Epithelial cell of esophagus (primary cell): Measurements from ENCODE around the gene ITGB1BP1.

Experiments
- DNase-seq: peaks from one replicate; pipeline ENCODE4 v3.0.0; 2010; ENCODE audit warnings: low read depth
- H3K4me3 ChIP-seq: 2 replicates; pipeline ENCODE4 v1.5.1; 2011; ENCODE audit warnings: mild to moderate bottlenecking, low read length, control low read depth
- CTCF ChIP-seq: IDR thresholded peaks from 2 replicates; pipeline ENCODE4 v1.5.1; 2011; ENCODE audit warnings: low read depth, mild to moderate bottlenecking, low read length, control low read depth, inconsistent platforms; ENCODE audit not compliant: insufficient read depth; ENCODE audit errors: missing control alignments

ITGB1BP1 gene

DNA sequence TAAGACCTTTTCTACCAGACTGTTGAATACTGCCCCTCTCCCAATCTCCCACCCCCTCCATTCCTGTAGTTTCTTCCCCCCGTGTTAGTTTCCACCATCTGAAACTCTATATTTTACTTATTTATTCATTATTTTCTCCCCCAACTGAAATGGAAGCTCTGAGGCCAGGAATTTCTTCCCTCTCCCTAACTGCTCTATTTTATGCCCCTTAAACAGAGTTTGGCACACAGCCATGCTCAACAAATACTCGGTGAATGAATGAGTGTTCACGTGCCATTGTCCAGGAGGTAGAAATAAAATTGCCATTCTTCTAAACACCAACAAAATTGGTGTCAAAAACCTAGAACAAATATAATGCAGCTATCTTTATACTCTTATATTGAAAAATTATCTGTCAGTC, 5.6 kb downstream of the ITGB1BP1 start:
- TF ChIP-seq CTCF = no peak
- no peak overlapping the region for H3K4me3 ChIP-seq
- DNase-seq = no peak

- no peak for TF ChIP-seq CTCF
- no peak overlapping the region for H3K4me3 ChIP-seq
- no peak for DNase-seq
Observed at GRCh38 chr2:9416962-9417316, 6.4 kb downstream of the ITGB1BP1 start.

DNA sequence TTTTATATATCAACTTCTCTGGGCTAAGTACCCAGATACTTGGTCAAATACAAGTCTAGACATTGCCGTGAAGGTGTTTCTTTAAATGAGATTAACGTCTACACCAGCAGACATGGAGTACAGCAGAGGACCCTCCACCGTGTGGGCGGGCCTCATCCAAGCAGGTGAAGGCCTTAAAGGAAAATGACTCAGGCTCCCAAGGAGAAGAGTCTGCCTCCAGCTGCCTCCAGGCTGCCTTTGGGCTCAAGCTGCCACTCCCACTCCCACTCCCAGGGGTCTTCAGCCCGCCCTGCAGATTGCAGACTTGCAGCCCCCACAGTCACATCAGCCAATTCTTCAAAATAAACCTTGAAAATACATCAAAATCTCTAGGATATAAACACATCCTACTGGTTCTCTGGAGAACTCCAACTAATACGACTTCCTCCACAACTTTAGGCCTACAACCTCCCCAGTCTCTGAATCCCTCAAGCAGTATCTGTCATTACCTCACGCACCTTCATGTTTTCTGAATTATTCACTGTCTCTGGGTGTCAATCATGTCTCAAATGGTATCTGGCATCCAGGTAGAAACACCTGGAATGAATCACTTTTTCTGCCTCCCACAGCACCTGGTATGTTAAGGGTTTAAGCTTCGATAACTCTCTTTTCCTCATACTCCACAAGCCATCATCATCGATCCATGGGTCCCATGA, 6.9 kb downstream of the ITGB1BP1 start:
- H3K4me3 ChIP-seq = no peak overlapping the region
- no peak for TF ChIP-seq CTCF
- DNase-seq = peak; percentile 96

DNA sequence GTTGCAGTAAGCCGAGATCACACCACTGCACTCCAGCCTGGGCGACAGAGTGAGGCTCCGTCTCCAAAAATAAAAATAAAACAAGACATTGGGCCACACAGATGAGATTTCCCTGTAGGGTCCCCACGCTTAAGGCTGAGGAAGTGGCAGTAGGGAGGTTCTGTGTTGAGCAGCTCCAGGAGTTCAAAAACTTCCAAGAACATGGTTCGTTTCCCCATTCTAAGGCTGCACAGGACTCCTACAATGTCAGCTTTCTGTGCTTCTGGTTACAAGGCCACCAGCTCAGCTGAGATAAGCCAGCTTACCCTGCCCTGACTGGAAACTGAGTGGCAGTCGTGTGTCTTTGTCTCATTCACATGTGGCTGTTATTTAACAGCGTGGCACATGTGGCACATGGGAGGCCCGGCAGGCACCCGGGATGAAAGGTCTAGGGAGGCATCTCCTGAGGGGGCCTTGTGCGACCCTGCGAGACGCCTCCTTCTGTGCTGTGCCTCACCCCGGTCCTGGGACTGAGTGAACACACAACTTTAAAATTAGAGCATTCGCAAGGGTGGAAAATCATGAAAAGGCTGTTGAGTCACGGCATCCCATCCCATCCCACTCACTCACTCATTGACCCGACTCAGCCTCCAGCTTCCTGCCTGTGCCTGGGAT, 7.7 kb downstream of the ITGB1BP1 start:
- DNase-seq = peak; percentile 36
- TF ChIP-seq CTCF = no peak
- no peak overlapping the region for H3K4me3 ChIP-seq

GRCh38 chr2:9412781-9413180, 10.5 kb downstream of the ITGB1BP1 start:
- H3K4me3 ChIP-seq = no peak overlapping the region
- no peak for TF ChIP-seq CTCF
- DNase-seq = no peak

- no peak for DNase-seq
- no peak overlapping the region for H3K4me3 ChIP-seq
- TF ChIP-seq CTCF = no peak
Observed at GRCh38 chr2:9410108-9410507, 13.2 kb downstream of the ITGB1BP1 start.
